Body of pancreas (tissue), 4 donors: ENCODE measurements around the gene TRIB2. TPM values are rescaled to one million over a fixed set of nuclear protein-coding genes. Genes with fewer than 3 reads are reported as not detected.

ENCODE experiments used
- ATAC-seq: fragments of 150-250 bp; one replicate; pipeline ENCODE4 v1.9.1; 2016
- DNase-seq, 4 donors: peaks; one replicate each; pipeline ENCODE4 v3.0.0-alpha.2; 2019
- H3K27ac ChIP-seq, 4 donors: fragments of 200-600 bp; sonication (generic); 1 replicate in 3 of 4; 2 replicates in 1 of 4; pipeline versions ENCODE4 v1.5.1 to v1.6.1; 2016 to 2019; ENCODE audit warnings: mild to moderate bottlenecking in 1 of 4, mixed read lengths in 1 of 4, moderate library complexity in 1 of 4
- H3K27me3 ChIP-seq, 2 donors: fragments of 200-600 bp; sonication (generic); one replicate each; pipeline ENCODE4 v1.6.0; 2016; ENCODE audit warnings: mild to moderate bottlenecking in 1 of 2
- H3K36me3 ChIP-seq, 2 donors: fragments of 200-600 bp; sonication (generic); replicated peaks in 1 of 2; 2 replicates each; pipeline ENCODE4 v1.5.1; 2016; ENCODE audit warnings: low read depth in 2 of 2; ENCODE audit not compliant: insufficient read depth in 1 of 2
- H3K4me1 ChIP-seq: fragments of 200-600 bp; sonication (generic); one replicate; pipeline ENCODE4 v1.6.0; 2016
- H3K4me3 ChIP-seq, 2 donors: fragments of 200-600 bp; sonication (generic); 1 replicate in 1 of 2; 2 replicates in 1 of 2; pipeline ENCODE4 v1.5.1; 2016 to 2019
- H3K9me3 ChIP-seq, 3 donors: fragments of 200-600 bp; sonication (generic); 1 replicate in 2 of 3; 2 replicates in 1 of 3; pipeline ENCODE4 v1.5.1; 2016
- CTCF ChIP-seq, 7 experiments: fragments of 450-650 bp in 4 of 7; fragments of 200-600 bp in 3 of 7; sonication (generic) in 3 of 7; IDR thresholded peaks; one replicate each; pipeline ENCODE4 v1.5.1; 2016 to 2019; ENCODE audit warnings: antibody characterized with exemption in 7 of 7
- POLR2A ChIP-seq, 3 donors: fragments of 450-650 bp; IDR thresholded peaks; one replicate each; pipeline ENCODE4 v1.6.1; 2016; ENCODE audit warnings: antibody characterized with exemption in 3 of 3, mild to moderate bottlenecking in 2 of 3
- WGBS, 2 donors: methylation state at CpG; one replicate each; pipeline ENCODE4 v1.1.5; 2017; 5-methylcytosine and 5-hydroxymethylcytosine counted together
- intact Hi-C: fragments of 100-400 bp; cut with DNase I; formaldehyde crosslinking; loops from one replicate; pipeline ENCODE4 v1.15.1; 2023
- total RNA-seq, 2 donors: library from RNA; depleted of rRNA; stranded (reverse); fragments of >200 nt; gene quantifications; one replicate each; pipeline ENCODE4 v1.1.0, GENCODE V29; 2016

Gene TRIB2
- total RNA-seq, 2 donors from 2014 or later, result 49.3 to 99.2 TPM

GRCh38 chr2:12718015-12718671 lies 1.4 kb downstream of the TRIB2 start:
- DNase-seq, result peak in 3 of 4 donors; percentile 32 to 49 (median 42)
- H3K27me3 ChIP-seq, result no peaks in the 10 kb centered on the region
- peaks cover 43% of the 10 kb centered on the region for H3K4me1 ChIP-seq
- H3K9me3 ChIP-seq, result no peaks in the 10 kb centered on the region
- no peak for ATAC-seq
- intact Hi-C loops, result no loop called here
- H3K36me3 ChIP-seq, result no peaks in the 10 kb centered on the region
- peak overlapping the region; percentile 62 to 92 (median 88) for H3K27ac ChIP-seq
- peak overlapping the region; percentile 62 to 89 for H3K4me3 ChIP-seq
- no peak for TF ChIP-seq CTCF (IDR thresholded peaks at IDR 0.05)
- no peak for TF ChIP-seq POLR2A (IDR thresholded peaks at IDR 0.05)
- 1 to 2% methylated on average over 40 to 50 of the region's 50 CpGs for WGBS, 2 donors

GRCh38 chr2:12718711-12719399 lies 2.1 kb downstream of the TRIB2 start:
- Histone ChIP-seq H3K4me1 (peaks cover 43% of the 10 kb centered on the region), H3K9me3 (no peaks in the 10 kb centered on the region), H3K36me3 (no peaks in the 10 kb centered on the region), H3K27ac (peak overlapping the region; percentile 17 to 92 (median 88)), H3K4me3 (peak overlapping the region; percentile 62 to 89), H3K27me3 (no peaks in the 10 kb centered on the region)
- intact Hi-C loops, result no loop called here
- DNase-seq, result no peak
- ATAC-seq, result no peak
- TF ChIP-seq CTCF (IDR thresholded peaks at IDR 0.05) (no peak), POLR2A (IDR thresholded peaks at IDR 0.05) (no peak)
- 9 to 21% methylated on average over 32 to 33 of the region's 33 CpGs for WGBS, 2 donors

GRCh38 chr2:12719400-12720277 lies 2.9 kb downstream of the TRIB2 start:
- no peak for DNase-seq
- intact Hi-C loops, result no loop called here
- no peaks in the 10 kb centered on the region for H3K27me3 ChIP-seq

GRCh38 chr2:12720278-12720620 lies 3.5 kb downstream of the TRIB2 start:
- Histone ChIP-seq H3K4me1 (peaks cover 31% of the 10 kb centered on the region), H3K4me3 (no peak overlapping the region)

More at GRCh38 chr2:12719400-12720277, 2.9 kb downstream of the TRIB2 start:
- peak overlapping the region in 3 of 4 donors; percentile 87 to 92 (median 88) for H3K27ac ChIP-seq
- TF ChIP-seq CTCF (IDR thresholded peaks at IDR 0.05) (no peak), POLR2A (IDR thresholded peaks at IDR 0.05) (no peak)
- no peaks in the 10 kb centered on the region for H3K9me3 ChIP-seq
- no peaks in the 10 kb centered on the region for H3K36me3 ChIP-seq
- peaks cover 36% of the 10 kb centered on the region for H3K4me1 ChIP-seq
- WGBS, 2 donors, result 57 to 67% methylated on average over 9 of the region's 9 CpGs
- H3K4me3 ChIP-seq, result no peak overlapping the region
- no peak for ATAC-seq

More at GRCh38 chr2:12720278-12720620, 3.5 kb downstream of the TRIB2 start:
- intact Hi-C loops, result no loop called here
- H3K27ac ChIP-seq, result peak overlapping the region in 1 of 4 donors; percentile 12
- no peaks in the 10 kb centered on the region for H3K9me3 ChIP-seq
- TF ChIP-seq CTCF (IDR thresholded peaks at IDR 0.05) (no peak), POLR2A (IDR thresholded peaks at IDR 0.05) (no peak)
- no peaks in the 10 kb centered on the region for H3K36me3 ChIP-seq
- WGBS, 2 donors, result 32 to 46% methylated on average over 1 of the region's 1 CpG
- DNase-seq (no peak), ATAC-seq (no peak)
- no peaks in the 10 kb centered on the region for H3K27me3 ChIP-seq
